Measurements from ENCODE around the gene CCSER1. TPM values are rescaled to one million over a fixed set of nuclear protein-coding genes. Genes with fewer than 3 reads are reported as not detected.

The CCSER1 gene
- total and polyA plus RNA-seq, 2 of the 8 experiments (the other 6 are each of a cell fraction or from before 2014, with no cell fraction given), result 0.26 to 0.84 TPM

DNA sequence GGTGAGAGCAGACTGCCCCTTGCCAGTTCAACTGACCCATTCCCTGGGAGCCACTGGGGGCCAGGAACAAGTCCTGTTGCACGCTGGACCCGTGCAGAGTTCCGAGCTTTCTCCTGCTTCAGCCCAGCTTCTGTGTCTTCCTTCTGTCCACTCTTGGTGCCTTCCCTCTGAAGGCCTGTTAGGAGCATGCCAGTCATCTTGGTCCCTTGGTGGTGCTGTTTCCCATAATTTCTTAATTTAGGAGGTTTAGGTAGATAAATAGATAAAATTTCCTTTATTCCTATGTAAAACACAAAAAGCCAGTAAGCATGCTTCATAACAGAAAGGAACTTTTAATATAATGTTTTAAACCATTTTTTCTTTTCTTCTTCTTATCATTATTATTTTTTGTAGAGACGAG, 672.7 kb downstream of the CCSER1 start:
- no peak overlapping the region for H4K5ac ChIP-seq (ENCODE audit: insufficient read length, low read depth, low read length)

More for the DNA sequence above, 672.7 kb downstream of the CCSER1 start:
- Histone ChIP-seq H2BK15ac (ENCODE audit: low read length) (no peak overlapping the region), H2BK120ac (replicated peaks; ENCODE audit: low read depth, low read length) (no peak overlapping the region), H3K4me3 (ENCODE audit: extremely low read depth in 1 of 4, insufficient read depth in 2 of 4, low read depth in 3 of 4, low read length in 4 of 4) (no peak overlapping the region), H3K23me2 (ENCODE audit: low read depth, low read length) (no peaks in the 10 kb centered on the region), H2AK5ac (ENCODE audit: low read depth, low read length) (no peak overlapping the region), H2BK20ac (ENCODE audit: low read length) (no peak overlapping the region), H3K18ac (ENCODE audit: extremely low read depth, low read length) (no peak overlapping the region), H4K91ac (replicated peaks; ENCODE audit: insufficient read length, low read length) (no peak overlapping the region), H4K20me1 (replicated peaks in 1 of 2; ENCODE audit: control insufficient read depth in 1 of 2, insufficient read depth in 2 of 2, low read length in 2 of 2) (no peaks in the 10 kb centered on the region), H2BK12ac (ENCODE audit: low read depth, low read length) (0 out of 2 replicates have a peak overlapping the region, but pooled peaks have one; percentile 33), H3K27ac (ENCODE audit: low read depth, low read length) (no peak overlapping the region), H2AFZ (ENCODE audit: low read length) (0 out of 2 replicates have a peak overlapping the region, but pooled peaks have one; percentile 24), H3K36me3 (ENCODE audit: control insufficient read depth in 2 of 4, insufficient read depth in 4 of 4, low read length in 3 of 4) (no peaks in the 10 kb centered on the region; a peak in 1 of 8 replicates), H3K4me1 (replicated peaks in 1 of 4; ENCODE audit: control insufficient read depth in 3 of 4, insufficient read depth in 4 of 4, low read length in 3 of 4) (no peaks in the 10 kb centered on the region), H3K9me3 (ENCODE audit: insufficient read depth in 2 of 2, low read depth in 1 of 2, low read length in 1 of 2) (peaks cover 6 to 10% of the 10 kb centered on the region in 2 experiments; a peak in 1 of 4 replicates), H3K27me3 (replicated peaks in 1 of 4; ENCODE audit: control insufficient read depth in 3 of 4, extremely low read depth in 1 of 4, insufficient read depth in 3 of 4, low read length in 3 of 4) (no peaks in the 10 kb centered on the region), H3K79me1 (ENCODE audit: low read depth, low read length) (no peaks in the 10 kb centered on the region), H3K4me2 (ENCODE audit: insufficient read depth in 1 of 2, low read depth in 2 of 2, low read length in 2 of 2) (no peak overlapping the region), H3K14ac (ENCODE audit: insufficient read length) (no peak overlapping the region), H2BK5ac (ENCODE audit: low read depth, low read length) (no peak overlapping the region), H4K8ac (ENCODE audit: extremely low read depth, insufficient read depth, low read length) (no peak overlapping the region), H3K56ac (replicated peaks; ENCODE audit: insufficient read length, low read depth, low read length) (no peak overlapping the region), H3K4ac (replicated peaks; ENCODE audit: insufficient read length, low read depth, low read length) (no peak overlapping the region), H3K9ac (replicated peaks in 1 of 4; ENCODE audit: extremely low read depth in 1 of 4, low read depth in 3 of 4, low read length in 3 of 4) (no peak overlapping the region), H3K79me2 (ENCODE audit: control insufficient read depth in 1 of 2, insufficient read depth in 2 of 2, low read length in 2 of 2) (no peaks in the 10 kb centered on the region), H3K23ac (ENCODE audit: insufficient read length) (no peak overlapping the region)
- DNase-seq (ENCODE audit: low read depth in 1 of 2, low spot score in 2 of 2), result no peak
- 90% methylated on average over 4 of the region's 4 CpGs; no CpG with 5 or more reads in 1 of the 2 experiments for WGBS, 2 experiments (ENCODE audit: extremely low coverage in 1 of 2, insufficient coverage in 1 of 2, insufficient read length in 1 of 2, insufficient replicate concordance in 2 of 2, low coverage in 1 of 2, low lambda C conversion rate in 2 of 2, missing lambda C conversion rate in 1 of 2)
- no peak for TF ChIP-seq POLR2A (IDR thresholded peaks at IDR 0.05; ENCODE audit: control extremely low read depth in 1 of 2, low read depth in 2 of 2, low read length in 2 of 2)
- peak; percentile 17 to 46; a peak in 2 of 4 replicates for TF ChIP-seq RAD21 (IDR thresholded peaks at IDR 0.05 in 1 of 2, conservative IDR thresholded peaks at IDR 0.05 in 1 of 2; ENCODE audit: low read depth in 2 of 2, low read length in 2 of 2)
- POLR2A ChIA-PET (ENCODE audit: partially characterized antibody), result no interaction called here
- FAIRE-seq, result no peak
- CTCF ChIA-PET (ENCODE audit: partially characterized antibody), result interaction anchor here (1.2 kb wide), 1 partner anchor 11 kb away, joined by 3 read pairs; no protein-coding TSS in a partner anchor
